NT2/D1 (cell line): ENCODE results near the gene HMGB1.

Experiments used
- DNase-seq: peaks from one replicate; pipeline ENCODE4 v3.0.0-alpha.2; 2011; ENCODE audit warnings: low read depth, low spot score
- H3K27me3 ChIP-seq: 2 replicates; pipeline ENCODE4 v1.6.0; 2011; ENCODE audit warnings: mild to moderate bottlenecking; ENCODE audit not compliant: insufficient read length, insufficient read depth
- H3K36me3 ChIP-seq: 2 replicates; pipeline ENCODE4 v1.6.1; 2011; ENCODE audit warnings: mild to moderate bottlenecking, low read length, mixed read lengths; ENCODE audit not compliant: insufficient read depth, insufficient read length
- H3K4me1 ChIP-seq: 2 replicates; pipeline ENCODE4 v1.5.1; 2011; ENCODE audit not compliant: insufficient read depth, insufficient read length
- H3K4me3 ChIP-seq: 2 replicates; pipeline ENCODE4 v1.5.1; 2011; ENCODE audit warnings: low read depth; ENCODE audit not compliant: insufficient read length
- H3K9ac ChIP-seq: 2 replicates; pipeline ENCODE4 v1.6.0; 2011; ENCODE audit warnings: low read depth; ENCODE audit not compliant: insufficient read length
- H3K9me3 ChIP-seq: 2 replicates; pipeline ENCODE4 v1.5.1; 2011; ENCODE audit warnings: mild to moderate bottlenecking, low read length; ENCODE audit not compliant: insufficient read depth
- SUZ12 ChIP-seq: IDR thresholded peaks from 2 replicates; pipeline ENCODE4 v1.6.1; 2011; ENCODE audit not compliant: insufficient read length, insufficient read depth; ENCODE audit errors: extremely low read depth
- YY1 ChIP-seq: IDR thresholded peaks from 2 replicates; pipeline ENCODE4 v1.6.1; 2011; ENCODE audit not compliant: insufficient read length, insufficient read depth
- ZNF274 ChIP-seq: IDR thresholded peaks from 2 replicates; pipeline ENCODE4 v1.6.1; 2011; ENCODE audit warnings: mild to moderate bottlenecking, low read depth, low read length

The HMGB1 gene

DNA sequence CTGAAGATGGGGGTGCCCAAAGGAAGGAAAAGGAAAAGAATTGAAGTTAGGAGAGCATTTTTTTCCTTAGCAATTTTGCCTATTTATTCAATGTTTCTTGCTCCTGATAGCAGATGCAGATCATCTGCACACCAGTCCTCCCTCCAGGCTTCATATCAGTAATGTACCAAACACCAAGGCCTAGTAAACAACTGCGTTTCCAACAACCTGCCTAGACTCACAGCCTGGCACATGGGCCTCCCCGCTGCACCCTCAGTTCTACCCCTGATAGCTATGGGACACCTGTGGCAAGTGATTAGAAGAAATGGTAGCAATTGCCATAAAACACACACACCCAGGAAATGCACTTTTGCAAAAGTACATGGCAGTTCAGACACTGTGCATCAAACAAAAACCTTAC is 30.4 kb upstream of the HMGB1 start:
- Histone ChIP-seq H3K9me3 (no peaks in the 10 kb centered on the region), H3K4me1 (no peaks in the 10 kb centered on the region), H3K4me3 (no peak overlapping the region), H3K27me3 (no peaks in the 10 kb centered on the region), H3K9ac (no peak overlapping the region), H3K36me3 (no peaks in the 10 kb centered on the region)
- DNase-seq: no peak
- TF ChIP-seq YY1 (no peak), SUZ12 (no peak), ZNF274 (no peak)

DNA sequence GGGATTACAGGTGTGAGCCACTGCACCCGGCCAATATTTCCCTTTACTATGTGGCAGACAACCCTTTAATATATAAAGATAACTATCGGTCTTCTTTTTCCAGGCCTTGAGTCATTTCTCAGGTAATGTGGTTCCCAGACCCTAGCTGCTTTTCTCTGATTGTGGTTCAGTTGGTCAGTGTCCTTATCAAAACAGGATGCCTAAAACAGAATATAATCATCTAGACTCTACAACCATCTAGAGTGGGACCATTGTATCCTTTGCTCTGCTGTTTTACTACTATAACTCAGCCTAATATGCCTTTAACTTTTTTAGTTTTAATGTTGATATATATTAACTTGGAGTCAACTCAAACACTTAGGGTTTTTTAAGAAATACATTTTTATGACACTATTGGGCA is 30.0 kb upstream of the HMGB1 start:
- no peaks in the 10 kb centered on the region for H3K27me3 ChIP-seq

DNA sequence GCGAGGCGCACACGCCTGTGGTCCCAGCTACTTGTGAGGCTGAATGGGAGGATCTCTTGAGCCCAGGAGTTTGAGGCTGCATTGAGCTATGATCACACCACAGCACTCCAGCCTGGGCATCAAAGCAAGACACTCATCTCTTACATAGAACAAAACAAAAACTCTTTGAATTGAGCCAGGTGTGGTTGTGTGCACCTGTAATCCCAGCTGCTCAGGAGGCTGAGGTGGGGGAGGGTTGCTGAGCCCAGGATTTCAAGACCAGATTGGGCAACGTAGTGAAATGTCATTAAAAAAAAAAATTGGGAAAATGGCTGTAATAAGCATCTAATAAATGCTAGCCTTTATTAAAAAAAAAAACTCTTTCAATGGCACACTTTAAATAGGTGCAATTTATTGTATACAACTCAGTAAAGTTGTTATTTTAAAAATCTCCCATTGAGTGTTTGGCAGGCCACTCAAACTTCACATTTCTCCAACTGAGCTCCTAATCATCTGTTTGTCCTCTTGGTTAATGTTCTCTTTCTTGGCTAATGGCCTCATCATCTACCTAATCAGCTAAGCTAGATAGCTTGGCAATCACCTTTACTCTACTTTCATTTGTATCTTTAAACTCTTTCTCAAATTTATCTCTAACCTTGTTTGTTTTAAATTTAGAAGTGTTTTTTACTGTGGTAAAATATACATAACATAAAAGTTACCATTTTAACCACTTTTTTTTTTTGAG is 28.1 kb upstream of the HMGB1 start:
- Histone ChIP-seq H3K36me3 (no peaks in the 10 kb centered on the region), H3K9ac (no peak overlapping the region), H3K4me1 (no peaks in the 10 kb centered on the region), H3K4me3 (no peak overlapping the region), H3K27me3 (no peaks in the 10 kb centered on the region), H3K9me3 (no peaks in the 10 kb centered on the region)
- DNase-seq: no peak
- TF ChIP-seq SUZ12: no peak

More for the DNA sequence above, 30.0 kb upstream of the HMGB1 start:
- no peak overlapping the region for H3K9ac ChIP-seq
- no peak overlapping the region for H3K4me3 ChIP-seq
- no peaks in the 10 kb centered on the region for H3K9me3 ChIP-seq
- H3K36me3 ChIP-seq: no peaks in the 10 kb centered on the region
- H3K4me1 ChIP-seq: no peaks in the 10 kb centered on the region
- no peak for DNase-seq
- TF ChIP-seq SUZ12 (no peak), ZNF274 (no peak), YY1 (no peak)

DNA sequence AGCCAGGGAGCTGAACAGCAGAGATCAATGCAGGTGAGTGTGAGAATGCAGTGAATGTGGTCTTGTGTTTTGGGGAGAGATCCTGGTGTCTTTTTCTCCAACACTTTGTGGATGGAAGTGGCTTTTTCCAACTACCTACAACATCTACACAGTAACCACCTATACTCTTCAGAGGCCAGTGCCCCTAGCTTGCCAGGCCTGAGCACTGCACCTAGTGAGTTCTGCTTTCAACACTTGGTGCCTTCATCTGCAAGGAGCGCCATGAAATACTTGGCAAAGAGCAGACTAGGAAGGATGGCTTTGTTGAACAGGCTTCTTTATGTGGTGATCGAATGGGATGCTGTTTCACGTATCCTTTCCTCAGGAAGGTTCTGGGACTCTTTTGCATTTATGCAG is 21.3 kb upstream of the HMGB1 start:
- Histone ChIP-seq H3K4me1 (peaks cover 3% of the 10 kb centered on the region), H3K27me3 (no peaks in the 10 kb centered on the region), H3K36me3 (no peaks in the 10 kb centered on the region), H3K4me3 (no peak overlapping the region), H3K9ac (no peak overlapping the region), H3K9me3 (no peaks in the 10 kb centered on the region)
- TF ChIP-seq SUZ12: no peak
- DNase-seq: no peak

DNA sequence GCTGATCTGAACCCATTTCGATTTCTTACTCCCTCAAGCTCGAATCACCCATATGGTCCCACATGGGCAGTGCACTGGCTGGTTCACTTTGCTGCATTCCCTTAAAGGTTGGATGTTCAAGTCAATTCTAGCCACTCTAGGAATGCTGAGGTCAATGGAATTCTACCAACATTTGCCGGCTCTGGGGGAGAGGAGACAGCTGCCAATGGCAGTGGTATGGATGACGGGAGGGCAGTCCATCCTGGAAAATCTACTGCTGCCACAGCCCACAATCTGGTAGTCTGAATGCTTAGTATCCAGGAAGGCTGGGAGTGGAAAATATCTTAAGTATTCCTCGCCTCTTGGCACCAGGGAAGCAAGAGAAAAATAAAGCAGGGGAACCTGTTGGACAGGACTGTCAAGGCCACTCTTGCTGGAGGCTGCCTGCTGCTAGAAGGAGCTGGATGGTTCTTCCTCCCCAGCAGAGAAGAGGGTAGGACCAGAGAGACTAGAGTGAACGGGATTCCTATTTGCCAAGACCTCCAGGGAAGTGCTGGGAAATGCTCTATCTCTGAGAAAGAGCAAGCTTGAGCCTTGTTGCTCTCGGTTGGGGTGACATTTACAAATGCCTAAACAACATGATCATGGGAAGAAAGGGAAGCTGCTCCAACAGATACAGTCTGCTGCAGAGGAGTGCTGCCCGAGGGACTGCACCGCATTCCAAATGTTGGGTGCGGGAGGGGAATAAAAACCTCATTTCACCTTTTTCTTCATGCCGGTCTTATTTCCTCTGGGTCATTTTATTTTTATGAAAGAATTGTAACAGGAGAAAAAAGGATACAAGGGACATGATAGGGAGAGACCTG is 20.7 kb upstream of the HMGB1 start:
- no peak for DNase-seq
- H3K9me3 ChIP-seq: no peaks in the 10 kb centered on the region
- H3K4me3 ChIP-seq: no peak overlapping the region
- peaks cover 3% of the 10 kb centered on the region for H3K4me1 ChIP-seq
- no peak overlapping the region for H3K9ac ChIP-seq
- TF ChIP-seq SUZ12 (no peak), YY1 (no peak)
- no peaks in the 10 kb centered on the region for H3K36me3 ChIP-seq
- no peaks in the 10 kb centered on the region for H3K27me3 ChIP-seq

DNA sequence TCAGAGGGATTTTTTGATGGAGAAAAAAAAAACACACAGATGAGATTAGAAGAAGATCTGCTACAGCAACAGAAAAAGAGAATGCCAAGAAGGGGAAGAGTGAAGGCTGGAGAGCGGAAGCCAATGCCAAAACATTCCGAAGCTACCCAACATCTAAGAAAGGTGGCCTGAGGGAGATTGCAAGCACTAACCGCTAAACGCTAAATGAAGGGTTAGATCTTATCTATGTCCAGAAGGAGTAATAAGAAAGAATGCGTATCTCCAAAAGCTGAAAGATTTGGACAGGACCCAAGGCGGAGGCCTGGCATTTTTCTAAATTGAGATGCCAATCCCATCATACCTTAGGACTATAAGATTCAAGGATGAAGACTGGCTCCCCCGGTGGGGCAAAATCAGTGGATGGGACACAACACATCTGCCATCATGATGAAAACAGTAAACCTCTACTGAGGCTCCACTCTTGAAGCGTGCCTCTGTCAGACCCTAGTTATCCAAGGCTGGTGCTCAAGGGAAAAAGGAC is 15.6 kb upstream of the HMGB1 start:
- Histone ChIP-seq H3K4me1 (no peaks in the 10 kb centered on the region), H3K36me3 (no peaks in the 10 kb centered on the region), H3K9ac (no peak overlapping the region), H3K27me3 (no peaks in the 10 kb centered on the region), H3K4me3 (no peak overlapping the region), H3K9me3 (no peaks in the 10 kb centered on the region)
- TF ChIP-seq ZNF274 (no peak), SUZ12 (no peak), YY1 (no peak)
- no peak for DNase-seq

DNA sequence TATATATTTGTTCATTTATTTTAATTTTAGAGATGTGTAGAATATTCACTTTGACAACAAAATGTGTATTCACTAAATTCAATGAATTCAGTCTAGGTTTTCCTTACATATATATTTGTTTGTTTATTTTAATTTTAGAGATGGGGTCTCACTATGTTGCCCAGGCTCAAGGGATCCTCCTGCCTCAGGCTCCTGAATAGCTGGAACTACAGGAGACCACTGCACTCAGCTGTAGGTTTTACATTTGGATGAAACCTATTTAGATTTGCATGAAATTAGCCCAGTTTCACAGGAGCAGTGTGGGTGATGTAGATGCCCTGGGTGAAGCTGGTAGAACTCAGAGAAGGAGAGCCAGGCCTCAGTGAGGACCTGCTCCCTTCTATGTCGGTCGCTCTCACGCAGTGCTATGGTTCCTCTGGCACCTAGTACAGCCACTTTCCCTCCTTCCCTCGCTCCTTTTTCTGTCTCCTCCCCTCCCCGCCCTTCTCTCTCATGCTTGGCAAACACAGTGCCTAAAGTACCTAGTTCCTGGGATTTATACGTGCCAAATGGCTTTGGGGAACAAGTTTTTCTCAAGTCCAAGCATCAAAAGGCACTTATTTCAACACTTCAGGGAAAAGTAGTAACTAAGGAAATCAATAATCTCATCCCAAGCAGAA is 14.7 kb upstream of the HMGB1 start:
- Histone ChIP-seq H3K36me3 (no peaks in the 10 kb centered on the region), H3K27me3 (no peaks in the 10 kb centered on the region), H3K9me3 (no peaks in the 10 kb centered on the region), H3K4me1 (no peaks in the 10 kb centered on the region), H3K4me3 (no peak overlapping the region), H3K9ac (no peak overlapping the region)
- no peak for DNase-seq
- TF ChIP-seq ZNF274 (no peak), SUZ12 (no peak), YY1 (no peak)
